NCI-H128 (cell line): ENCODE data around the gene PNMA1.

Source experiments
- DNase-seq: peaks from one replicate; lab custom pipeline; 2025; ENCODE audit not compliant: unreplicated experiment; lab: John Stamatoyannopoulos, UW

The PNMA1 gene

GRCh38 chr14:73678698-73679097 lies 35.5 kb downstream of the PNMA1 start:
- no peak for DNase-seq

- no peak for DNase-seq
These were observed 39.2 kb downstream of the PNMA1 start for GRCh38 chr14:73674986-73675385.

GRCh38 chr14:73667854-73668253 lies 46.3 kb downstream of the PNMA1 start:
- no peak for DNase-seq

- DNase-seq, result no peak
These were observed 47.6 kb downstream of the PNMA1 start for GRCh38 chr14:73666583-73666982.

DNA sequence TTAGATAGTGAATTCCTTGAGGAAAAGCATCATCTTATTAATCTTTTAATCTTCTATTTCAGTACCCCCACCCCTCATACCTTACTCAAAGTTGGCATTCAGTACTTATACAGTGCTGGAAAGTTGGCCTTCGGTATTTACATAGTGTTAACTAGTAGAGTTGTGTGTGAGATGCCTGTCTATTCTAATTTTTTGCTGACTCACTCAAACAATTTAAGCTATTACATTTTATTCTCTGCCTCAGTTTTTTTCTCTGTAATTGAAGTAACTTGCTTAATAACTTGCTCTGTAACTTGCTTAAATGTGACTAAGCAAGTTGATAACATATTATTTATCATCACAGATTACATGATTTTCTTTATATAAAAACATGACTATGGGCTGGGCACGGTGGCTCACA lies 49.1 kb downstream of the PNMA1 start:
- DNase-seq, result no peak

GRCh38 chr14:73663548-73664212 lies 50.5 kb downstream of the PNMA1 start:
- no peak for DNase-seq

DNA sequence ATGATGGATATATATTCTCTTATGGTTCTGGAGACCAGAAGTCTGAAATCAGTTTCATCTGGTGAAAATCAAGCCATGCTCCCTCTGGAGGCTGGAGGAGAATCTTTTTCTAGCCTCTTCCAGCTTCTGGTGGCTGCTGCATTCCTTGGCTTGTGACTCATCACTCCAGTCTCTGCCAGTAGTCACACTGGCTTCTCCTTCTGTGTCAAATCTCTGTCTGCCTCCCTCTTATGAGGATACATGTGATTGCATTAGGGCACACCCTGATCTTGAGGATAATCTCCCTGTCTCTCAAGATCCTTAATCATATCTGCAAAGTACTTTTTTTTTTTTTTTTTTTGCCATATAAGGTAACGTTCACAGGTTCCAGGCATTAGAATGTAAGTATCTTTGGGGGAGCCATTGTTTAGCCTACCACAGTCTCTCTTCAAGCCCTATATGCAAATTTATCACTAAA lies 51.7 kb downstream of the PNMA1 start:
- no peak for DNase-seq

DNA sequence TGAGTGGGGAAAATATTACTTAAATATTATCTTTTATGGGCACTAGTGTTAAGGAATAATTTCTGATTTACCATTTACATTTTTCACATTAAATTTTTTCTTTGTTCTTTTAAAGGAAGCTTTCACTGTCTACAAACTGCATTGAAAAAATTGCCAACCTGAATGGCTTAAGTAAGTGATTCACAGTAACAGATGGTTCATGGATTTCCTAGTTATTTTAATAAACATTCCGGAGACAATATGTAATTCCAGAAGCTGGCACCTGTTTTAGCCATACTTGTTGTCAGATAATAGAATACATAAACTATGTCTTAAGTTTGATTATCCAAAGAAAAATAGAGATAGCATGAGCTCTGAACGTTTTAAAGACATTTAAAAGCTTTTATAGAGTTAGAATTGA lies 52.3 kb downstream of the PNMA1 start:
- DNase-seq, result no peak
